GM18870 (cell line): ENCODE results near the gene HOXA11.

Experiments
- ATAC-seq: cut with Tn5 transposase; IDR thresholded peaks from one replicate; pipeline ENCODE4 v1.9.1; 2021; ENCODE audit warnings: moderate library complexity; ENCODE audit not compliant: unreplicated experiment

HOXA11 gene

DNA sequence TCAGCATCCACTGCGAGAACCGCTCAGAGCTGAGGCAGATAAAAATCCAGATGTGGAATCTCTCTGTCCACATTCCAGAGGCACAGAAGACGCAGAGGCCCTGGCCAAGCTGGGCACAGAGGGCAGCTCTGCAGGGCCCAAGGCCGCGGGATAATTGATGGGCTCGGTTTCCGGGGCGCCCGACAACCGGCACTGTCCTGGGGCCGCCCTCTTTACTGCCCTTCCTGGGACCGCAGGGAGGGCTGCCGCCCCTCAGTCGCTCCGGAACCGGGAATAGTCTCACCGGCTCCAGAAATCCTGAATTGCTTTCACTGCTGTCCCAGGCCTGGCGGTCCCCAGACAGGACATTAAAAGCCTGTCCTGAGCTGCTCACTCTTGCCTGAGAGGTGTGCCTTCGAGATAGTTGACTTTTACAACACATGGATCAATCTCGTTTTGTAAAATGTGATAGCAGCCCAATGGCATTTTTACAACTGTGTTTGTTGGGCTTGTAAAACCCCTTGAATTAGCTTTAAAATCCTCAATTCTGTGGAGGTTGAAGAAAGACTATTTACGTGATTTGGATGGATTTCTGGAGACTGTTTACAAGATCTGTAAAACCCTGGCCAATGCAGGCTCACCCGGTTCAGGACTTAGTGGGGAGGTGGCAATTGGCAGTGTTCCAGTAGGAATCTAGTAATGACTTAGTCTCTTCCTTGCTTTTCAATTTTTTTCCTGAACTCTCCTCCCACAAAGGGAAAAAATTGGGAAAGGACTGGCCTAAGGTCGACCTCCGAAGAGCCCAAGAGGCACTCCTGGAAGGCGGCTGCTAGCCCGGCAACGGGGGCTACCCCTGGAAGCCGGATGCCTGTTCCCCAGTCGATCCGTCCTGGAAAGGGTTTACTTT, 36.0 kb downstream of the HOXA11 start:
- ATAC-seq = no peak

DNA sequence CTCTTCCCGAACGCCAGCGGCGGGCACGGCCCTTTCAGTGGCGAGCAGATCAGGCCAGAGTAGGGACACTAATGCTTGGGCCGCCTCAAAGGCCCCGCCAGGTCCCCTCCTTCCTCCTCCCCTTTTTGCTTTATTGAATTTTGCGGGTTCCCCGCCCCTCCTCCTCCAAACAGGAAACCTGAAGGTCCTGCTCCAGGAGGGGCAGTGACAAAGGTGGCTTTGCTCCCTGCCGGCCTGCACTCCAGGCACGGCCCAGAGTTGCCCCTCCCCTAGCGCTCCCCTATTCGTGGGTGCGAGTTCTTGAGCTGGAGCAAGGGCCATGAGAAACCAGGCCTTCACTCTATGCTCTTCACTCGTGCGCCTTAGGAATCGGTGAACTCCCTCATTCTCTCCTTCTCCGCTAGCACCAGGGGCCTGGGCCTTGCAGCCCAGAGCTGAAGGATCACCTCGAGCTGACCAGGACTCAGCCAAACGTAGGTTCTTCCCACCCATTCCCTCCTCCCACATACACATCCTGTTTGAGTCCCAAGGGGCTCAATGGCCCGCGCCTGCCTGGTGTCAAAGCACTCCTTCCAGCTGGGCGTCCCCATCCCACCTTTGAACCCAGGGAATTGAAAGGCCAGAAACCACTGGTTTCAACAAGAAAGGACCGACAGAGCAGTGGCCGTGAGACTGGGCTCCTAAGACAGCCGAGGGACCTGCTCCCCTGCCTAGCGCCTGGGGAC, 36.8 kb downstream of the HOXA11 start:
- ATAC-seq = no peak

DNA sequence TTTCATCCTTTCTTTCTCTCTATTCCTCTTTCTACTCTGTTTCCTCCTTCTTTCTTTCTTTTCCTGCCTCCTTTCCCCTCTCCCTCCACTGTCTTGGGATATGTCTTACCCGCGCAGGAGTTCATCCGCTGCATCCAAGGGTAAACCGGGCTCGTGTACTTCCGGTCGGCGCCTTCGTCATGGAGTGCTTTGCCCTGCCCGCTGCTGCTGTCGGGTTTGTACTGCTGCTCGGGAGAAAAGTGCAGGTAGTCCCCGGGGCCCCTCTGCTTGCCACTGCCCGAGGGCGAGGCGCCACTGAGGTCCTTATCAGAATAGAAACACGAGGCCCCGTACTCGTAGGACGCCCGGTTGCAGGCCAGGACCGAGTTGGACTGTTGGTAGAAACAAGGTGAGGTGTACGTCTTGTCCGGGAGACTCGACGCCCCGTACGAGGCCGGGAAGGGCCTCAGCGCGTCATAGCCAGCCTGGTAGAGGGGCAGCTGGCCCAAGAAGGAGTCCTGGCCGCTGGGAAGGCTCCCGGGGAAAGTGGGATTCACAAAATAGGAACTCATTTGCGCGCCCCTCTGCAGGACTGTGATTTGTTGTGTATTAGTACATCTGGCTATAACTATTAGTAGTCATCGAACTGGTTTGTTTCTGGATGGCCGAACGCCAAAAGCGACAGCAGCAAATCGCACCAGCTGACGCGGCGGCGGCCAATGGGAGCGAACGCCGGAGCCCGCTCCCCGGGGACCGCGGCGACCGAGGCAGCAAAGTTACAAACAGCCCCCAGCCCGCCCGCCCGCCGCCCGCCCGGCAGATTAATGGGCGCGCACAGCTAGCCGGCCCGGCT, 37.6 kb downstream of the HOXA11 start, which contains the start of gene HOXA6:
HOXA6 (minus strand) TSS at position 576 of the 832 bp plus-strand sequence; CDS start at position 551, 25 bp downstream.
- ATAC-seq = no peak

DNA sequence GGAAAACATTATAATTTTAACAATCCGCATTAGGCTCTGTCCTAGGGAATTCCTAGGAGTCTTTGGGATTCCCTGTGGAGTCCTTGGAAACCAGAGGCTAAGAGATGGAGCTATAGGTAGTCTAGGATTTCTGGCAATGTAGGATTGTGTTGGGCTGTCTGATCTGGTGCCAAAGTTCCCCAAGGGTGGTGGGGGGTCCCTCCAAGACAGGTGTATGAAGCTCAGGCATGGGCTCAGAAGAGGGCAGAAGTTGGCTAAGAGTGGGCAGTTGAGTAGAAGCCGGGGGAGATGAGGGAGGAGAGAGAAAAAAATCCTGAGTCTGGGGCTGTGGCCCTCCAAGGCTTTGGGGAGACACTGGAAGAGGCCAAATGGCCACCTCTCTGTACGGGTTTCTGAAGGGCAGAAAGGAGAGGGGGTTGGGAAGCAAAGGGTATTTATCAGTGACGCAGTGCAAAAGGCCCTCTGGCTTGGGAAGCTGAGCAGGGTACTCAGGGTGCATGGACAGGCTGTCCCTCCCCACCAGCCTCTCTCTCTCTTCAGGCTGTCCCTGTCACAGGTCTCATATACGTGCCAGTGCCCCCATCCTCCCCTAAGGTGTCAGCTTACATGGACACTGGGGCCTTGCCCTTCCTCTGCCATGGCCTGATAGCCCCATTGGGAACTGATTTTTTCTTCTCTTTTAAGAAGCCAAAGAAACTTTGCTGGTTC, 38.4 kb downstream of the HOXA11 start:
- ATAC-seq = no peak

DNA sequence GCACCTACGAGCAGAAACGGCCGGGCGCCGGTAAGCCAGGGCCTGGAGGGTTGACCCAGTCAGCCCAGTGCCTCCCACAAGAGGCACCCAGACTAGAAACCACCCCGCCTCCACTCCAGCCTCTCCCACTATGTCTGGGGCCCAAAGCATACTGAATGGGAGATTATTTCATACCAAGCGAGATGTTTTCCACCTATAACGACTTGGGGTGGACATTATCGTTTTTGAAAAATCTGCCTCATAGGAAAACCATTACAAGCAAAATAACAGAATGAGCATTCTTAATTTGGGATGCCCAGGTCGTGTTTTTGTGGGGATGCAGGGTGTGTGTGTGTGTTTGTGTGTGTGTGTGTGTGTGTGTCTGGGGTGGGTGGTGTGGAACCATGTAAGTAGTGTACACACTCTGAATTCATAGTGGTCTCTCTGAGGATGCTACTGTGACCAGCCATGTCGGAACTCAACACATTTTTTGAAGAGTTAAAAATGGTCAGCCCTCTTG, 39.1 kb downstream of the HOXA11 start:
- ATAC-seq = no peak

DNA sequence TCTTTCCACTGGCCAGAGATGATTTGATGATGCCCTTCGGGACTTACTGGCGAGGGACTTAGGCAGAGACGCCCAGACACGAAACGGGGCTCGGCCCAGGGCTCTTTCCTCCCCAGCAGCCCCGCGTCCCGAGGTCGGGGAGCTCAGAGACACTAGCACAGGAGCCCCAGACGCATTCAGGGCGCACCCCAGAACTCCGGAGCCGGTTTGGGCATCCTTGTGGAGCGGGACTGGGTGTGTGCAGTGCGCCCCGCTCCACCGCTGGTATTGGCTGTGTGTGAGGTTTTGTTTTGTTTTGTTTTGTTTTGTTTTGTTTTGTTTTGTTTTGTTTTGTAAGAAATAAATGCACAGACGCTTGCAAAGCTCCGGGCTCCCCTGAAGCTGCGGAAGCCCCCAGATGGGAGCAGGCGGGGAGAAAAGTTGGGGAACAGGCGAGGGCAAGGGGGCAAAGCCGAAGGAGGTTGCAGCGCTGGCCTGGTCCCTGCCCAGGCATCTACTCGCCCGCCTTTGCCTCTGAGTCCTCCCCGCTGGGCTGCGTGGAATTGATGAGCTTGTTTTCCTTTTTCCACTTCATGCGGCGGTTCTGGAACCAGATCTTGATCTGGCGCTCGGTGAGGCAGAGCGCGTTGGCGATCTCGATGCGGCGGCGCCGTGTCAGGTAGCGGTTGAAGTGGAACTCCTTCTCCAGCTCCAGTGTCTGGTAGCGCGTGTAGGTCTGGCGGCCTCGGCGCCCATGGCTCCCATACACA, 39.7 kb downstream of the HOXA11 start:
- no peak for ATAC-seq

DNA sequence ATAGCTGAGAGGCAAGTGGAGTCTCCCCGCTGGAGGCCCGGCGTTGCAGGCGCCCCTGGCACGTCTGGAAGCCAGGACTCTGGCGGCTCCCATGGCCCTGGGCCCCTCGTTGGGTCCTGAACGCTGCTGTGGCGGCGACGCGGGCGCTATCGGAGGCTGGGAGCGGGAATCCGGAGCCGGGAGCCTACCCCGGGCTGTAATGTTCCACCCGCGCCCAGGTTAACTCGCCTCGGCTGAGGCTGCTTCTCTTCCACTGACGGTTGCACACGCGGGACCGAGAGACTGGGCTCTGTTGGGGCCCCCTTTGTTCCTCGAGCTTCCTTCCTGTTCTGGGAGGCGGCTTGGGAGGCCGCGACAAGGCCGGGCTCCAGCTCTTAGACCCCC, 40.3 kb downstream of the HOXA11 start:
- no peak for ATAC-seq

DNA sequence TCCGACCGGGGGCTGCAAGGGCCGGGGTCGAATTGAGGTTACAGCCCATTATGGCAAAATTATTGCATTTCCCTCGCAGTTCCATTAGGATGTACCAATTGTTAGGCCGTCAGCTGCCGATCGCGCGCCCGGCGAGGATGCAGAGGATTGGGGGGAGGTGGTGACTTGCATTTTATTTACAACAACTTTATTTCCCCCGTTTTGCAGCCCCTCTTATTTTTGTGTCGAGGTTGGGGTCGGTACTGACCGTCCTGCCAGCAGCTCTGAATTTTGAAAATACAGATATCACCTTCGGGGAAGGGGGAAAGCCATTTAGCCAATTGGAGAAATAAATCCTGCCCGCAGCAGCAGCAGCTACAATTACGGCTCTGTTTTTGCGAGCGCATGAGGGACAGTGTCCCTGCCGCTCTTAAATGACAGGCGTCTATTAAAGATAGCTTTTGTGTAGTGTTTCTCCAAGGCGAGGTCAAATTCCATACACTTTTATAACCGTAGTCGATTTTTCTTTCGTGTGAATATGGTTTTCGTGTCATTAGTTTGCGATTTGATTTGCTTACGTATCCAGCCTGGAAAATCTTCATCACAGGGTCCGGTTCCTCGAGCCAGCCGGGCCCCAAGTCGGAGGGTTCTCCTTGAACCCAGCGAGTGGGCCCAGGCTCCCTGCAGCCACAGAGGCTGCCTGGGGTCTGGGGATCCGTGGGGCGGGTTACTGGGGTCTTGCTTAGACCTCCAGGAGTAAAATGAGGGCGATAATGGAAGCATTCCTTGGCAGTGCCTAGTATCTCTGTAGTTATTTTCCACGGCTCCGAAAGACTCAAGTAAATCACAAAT, 40.9 kb downstream of the HOXA11 start:
- ATAC-seq = no peak

DNA sequence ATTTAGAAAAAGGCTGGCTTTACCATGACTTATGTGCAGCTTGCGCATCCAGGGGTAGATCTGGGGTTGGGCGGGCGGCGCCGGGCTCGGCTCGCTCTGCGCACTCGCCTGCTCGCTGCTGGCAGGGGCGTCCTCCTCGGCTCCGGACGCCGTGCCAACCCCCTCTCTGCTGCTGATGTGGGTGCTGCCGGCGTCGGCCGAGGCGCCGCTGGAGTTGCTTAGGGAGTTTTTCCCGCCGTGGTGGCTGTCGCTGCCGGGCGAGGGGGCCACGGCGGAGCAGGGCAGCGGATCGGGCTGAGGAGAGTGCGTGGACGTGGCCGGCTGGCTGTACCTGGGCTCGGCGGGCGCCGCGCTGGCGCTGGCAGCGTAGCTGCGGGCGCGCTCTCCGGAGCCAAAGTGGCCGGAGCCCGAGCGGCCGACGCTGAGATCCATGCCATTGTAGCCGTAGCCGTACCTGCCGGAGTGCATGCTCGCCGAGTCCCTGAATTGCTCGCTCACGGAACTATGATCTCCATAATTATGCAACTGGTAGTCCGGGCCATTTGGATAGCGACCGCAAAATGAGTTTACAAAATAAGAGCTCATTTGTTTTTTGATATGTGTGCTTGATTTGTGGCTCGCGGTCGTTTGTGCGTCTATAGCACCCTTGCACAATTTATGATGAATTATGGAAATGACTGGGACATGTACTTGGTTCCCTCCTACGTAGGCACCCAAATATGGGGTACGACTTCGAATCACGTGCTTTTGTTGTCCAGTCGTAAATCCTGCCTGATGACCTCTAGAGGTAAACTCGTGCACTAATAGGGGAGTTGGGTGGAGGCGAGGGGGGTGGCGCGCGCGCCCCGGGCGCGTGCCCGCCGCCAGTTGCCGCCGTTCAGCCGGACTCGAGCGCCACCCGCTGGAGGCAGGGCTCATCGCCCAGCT, 41.7 kb downstream of the HOXA11 start, which contains the start of gene HOXA5:
HOXA5 (minus strand) TSS at position 659 of the 927 bp plus-strand sequence; CDS start at position 585, 74 bp downstream.
- ATAC-seq = no peak

DNA sequence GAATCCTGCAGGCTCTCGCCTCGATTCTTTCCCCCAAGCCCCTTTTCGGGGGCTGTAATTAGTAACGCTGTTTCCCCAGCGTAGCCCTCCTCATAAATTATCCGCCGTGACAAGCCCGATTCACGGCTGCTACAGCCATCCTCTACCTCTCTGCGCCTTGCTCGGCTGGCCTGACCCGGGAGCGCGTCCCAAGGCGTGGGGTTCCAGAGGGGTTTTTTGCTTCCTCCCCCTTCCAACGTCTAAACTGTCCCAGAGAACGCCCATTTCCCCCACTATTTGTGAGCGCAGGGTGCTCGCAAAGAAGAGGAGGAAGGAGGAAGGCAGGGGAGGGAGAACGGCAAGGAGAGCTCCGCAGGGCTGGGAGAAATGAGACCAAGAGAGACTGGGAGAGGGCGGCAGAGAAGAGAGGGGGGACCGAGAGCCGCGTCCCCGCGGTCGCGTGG, 42.4 kb downstream of the HOXA11 start:
- ATAC-seq = no peak

DNA sequence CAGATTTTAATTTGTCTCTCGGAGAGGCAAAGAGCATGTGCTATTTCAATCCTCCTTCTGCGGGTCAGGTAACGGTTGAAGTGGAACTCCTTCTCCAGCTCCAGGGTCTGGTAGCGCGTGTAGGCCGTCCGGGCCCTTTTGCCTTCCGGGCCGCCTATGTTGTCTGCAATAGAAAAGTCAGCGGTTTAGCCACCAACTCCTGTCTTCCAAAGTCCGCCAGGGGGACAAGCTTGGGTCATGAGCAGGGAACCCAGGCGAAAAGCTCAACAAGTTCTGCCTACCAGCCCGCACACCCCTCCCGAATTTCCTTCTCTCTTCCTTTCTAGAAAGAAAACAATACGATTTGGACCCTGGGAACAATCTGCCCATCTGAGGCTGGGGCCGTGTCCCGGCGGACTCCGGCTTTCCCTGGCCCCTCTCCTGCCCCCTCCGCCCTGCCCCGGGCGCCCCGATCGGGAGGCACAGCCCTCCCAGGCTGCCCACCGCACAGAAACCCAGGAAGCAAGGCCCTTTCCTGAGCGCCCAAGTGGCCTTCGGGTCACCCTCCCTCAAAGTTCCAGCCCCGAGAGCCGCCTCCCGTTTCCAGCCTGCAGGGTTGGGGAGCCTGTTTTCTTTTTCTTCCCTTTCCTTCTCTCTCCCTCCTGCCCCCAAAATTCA, 43.0 kb downstream of the HOXA11 start:
- ATAC-seq = no peak

DNA sequence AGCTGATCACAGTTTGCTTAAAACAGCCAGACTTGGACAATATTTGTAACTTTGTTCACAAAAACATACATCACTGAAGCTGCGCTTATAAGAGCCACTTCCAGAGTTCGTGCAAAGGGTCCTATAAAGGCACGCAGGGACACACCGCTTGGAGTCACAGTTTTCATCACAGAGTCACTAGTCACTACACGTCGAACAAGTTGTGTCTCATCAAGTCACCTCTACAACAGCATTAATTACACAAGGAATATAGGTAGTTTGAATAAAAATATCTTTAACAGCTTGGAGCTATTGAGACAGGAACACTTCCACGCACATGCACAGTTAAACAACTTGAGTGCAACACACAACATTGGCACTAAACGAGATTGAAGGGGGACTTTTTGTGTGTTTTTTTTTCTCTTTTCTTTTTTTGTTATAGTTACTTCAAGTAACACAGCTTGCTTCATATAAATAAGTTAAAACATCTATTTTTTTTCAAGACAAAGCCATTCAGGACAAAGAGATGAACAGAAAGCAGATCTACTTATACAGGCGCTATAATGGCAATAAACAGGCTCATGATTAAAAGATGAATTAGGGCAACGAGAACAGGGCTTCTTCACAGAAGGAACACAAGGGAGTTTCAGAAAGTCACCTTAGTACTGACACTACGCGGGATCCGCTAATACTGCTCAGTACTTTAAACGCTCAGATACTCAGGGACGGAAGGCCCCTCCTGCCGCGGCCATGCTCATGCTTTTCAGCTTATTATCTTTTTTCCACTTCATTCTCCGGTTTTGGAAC, 43.7 kb downstream of the HOXA11 start:
- ATAC-seq = no peak

DNA sequence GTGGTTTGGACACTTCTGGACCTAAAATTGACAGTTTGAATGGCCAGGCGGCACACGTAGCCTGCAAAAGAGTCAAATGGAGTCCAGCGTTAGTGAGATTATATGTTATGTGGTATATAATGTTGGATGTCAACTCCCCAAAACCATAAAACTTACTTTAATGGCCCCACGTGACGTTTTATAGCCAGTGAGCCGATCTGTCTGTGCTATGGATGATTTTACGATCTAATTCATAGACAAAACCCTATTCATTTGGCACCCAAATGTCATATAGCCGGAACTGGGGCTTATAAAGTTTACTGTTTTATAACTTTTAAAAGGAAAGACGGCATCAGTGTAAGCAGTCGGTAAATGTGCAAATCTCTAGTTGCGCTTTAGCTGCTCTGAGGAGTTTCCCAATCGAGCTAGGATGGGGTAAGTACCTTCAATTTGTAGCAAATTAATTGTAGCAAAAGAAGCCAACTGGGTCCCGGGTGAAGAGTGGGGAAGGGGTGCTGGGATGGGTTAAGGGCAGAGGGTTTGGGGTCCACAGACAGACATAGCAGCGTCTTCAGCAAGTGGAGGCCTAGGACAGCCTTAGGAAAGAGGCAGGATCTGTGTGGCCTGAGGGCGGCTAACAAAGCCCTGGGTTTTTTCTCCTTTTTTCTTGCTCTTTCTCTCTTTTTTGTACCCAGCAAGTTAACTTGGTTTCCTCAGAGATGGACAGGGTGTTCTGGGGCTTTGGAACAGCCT, 44.7 kb downstream of the HOXA11 start:
- ATAC-seq = no peak

DNA sequence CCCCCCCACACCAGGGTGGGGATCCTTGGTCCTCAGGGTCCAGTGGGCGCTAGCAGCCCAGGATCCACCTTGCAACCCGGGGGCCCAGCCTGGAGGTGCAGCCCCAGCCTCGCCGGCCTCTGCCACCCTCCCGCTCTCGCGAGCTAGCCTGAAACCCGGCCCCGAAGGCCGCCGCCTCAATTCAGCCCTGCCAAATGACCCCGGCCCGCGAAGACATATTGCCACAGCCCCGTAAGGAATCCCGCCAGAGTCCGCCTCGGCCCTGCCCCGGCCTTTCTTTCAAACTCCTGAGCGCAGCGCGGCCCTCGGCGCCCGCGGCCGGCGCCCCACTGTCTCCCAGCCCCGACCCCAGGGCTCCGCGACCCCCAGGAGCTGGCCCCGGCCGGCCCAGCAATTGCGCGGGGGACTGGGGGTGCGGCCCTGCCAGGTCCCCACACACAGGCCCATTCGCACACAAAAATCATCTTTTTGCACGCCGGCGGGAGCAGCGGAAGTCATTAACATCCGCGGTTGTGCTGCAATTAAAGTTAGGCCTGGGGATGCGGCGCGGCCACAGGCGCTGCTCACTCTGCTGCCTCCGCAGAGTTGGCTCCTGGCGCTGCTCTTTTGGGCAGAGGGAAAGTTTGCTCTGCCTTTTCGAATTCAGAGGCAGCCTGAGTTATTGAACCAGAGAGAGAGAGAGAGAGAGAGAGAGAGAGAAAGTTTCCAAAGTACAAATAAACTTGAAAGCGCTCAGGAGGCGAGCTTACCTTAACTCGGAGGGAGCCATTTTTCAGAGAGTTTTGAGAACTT, 45.5 kb downstream of the HOXA11 start:
- ATAC-seq = no peak

DNA sequence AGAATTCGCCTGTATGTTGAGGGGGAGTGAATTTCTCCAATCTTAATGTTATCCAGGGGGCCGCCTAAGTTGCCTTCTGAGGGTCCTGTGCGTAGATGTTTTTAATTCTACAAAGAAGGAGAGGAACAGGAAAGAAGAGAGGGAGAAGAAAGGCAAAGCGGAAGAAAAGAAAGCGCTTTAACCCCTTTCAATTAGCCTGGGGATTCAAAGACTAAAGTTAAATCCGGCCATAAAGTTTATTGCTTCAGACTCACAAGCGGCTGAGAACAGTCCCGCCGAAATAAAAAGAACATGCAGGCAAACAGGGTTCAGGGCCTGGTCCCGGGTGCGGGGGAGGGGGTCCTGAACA, 46.1 kb downstream of the HOXA11 start:
- no peak for ATAC-seq
